DLD1 (cell line): ENCODE data around the gene ACSL6.

Experiments used
- in situ Hi-C: cut with HindIII; loops from 2 replicates; pipeline ENCODE4 v1.10.0; 2017; ENCODE audit warnings: low sequenced_read_pairs

Gene ACSL6, protein sequence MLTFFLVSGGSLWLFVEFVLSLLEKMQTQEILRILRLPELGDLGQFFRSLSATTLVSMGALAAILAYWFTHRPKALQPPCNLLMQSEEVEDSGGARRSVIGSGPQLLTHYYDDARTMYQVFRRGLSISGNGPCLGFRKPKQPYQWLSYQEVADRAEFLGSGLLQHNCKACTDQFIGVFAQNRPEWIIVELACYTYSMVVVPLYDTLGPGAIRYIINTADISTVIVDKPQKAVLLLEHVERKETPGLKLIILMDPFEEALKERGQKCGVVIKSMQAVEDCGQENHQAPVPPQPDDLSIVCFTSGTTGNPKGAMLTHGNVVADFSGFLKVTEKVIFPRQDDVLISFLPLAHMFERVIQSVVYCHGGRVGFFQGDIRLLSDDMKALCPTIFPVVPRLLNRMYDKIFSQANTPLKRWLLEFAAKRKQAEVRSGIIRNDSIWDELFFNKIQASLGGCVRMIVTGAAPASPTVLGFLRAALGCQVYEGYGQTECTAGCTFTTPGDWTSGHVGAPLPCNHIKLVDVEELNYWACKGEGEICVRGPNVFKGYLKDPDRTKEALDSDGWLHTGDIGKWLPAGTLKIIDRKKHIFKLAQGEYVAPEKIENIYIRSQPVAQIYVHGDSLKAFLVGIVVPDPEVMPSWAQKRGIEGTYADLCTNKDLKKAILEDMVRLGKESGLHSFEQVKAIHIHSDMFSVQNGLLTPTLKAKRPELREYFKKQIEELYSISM

DNA sequence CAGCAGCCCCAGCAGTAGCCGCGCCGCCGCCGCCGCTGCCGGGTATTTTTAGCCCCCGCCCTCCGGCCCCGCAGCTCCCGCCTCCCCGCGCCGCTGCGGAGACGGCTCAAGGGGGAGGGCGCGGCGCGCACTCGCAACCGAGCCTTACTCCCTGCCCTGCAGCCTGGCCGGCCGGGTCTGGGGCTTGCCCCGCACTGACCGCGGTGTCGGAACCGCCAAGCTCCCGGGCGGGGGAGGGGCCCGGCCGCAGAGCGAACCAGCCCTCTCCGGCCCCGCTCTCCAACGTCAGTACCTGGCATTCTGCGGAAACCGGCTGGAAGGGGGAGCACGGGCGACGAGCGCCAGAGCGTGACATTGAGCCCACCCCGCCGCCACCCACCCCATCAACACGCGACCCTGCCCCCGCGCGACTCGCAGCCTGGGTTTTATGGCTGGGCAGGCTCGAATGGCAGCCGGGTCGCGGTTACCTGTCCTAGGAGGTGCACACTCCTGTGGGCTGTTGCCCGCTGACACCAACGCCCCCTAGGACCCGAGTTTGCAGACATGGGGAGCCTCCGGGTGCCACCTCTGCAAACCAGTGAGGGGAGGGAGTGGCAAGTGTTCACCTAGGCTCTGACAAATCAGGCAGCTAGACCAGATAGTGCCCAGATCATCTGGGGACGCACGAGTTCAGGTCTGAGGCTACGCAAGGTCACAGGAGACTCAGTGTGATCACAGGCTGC lies at the start of gene ACSL6:
Gene ACSL6, minus strand, starts transcription at position 37 of the 722 bp plus-strand sequence. CDS start 105 bp downstream, outside the sequence.
- in situ Hi-C loops: no loop called here

DNA sequence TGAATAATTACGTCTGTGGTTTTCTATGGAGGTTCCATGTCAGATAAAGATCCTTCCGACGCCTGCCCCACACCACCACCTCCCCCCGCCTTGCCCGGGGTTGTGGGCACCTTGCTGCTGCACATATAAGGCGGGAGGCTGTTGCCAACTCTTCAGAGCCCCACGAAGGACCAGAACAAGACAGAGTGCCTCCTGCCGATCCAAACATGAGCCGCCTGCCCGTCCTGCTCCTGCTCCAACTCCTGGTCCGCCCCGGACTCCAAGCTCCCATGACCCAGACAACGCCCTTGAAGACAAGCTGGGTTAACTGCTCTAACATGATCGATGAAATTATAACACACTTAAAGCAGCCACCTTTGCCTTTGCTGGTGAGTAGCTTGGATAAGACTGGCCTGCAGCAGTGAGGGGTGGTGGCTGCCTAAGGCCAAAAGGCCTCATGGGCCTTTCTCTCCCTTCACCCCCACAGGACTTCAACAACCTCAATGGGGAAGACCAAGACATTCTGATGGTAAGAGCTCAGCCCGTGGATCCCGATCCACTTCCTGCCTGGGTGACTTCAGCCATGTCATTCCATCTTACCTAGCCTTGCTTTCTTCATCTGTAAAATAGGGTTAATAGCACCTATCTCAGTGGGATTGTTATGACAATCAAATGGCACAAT lies 49.2 kb upstream of the ACSL6 start, which contains the start of gene IL3:
Gene IL3, plus strand, starts transcription at position 155 of the 661 bp plus-strand sequence. Its CDS starts 52 bp downstream, at position 207.
- in situ Hi-C loops: no loop called here

DNA sequence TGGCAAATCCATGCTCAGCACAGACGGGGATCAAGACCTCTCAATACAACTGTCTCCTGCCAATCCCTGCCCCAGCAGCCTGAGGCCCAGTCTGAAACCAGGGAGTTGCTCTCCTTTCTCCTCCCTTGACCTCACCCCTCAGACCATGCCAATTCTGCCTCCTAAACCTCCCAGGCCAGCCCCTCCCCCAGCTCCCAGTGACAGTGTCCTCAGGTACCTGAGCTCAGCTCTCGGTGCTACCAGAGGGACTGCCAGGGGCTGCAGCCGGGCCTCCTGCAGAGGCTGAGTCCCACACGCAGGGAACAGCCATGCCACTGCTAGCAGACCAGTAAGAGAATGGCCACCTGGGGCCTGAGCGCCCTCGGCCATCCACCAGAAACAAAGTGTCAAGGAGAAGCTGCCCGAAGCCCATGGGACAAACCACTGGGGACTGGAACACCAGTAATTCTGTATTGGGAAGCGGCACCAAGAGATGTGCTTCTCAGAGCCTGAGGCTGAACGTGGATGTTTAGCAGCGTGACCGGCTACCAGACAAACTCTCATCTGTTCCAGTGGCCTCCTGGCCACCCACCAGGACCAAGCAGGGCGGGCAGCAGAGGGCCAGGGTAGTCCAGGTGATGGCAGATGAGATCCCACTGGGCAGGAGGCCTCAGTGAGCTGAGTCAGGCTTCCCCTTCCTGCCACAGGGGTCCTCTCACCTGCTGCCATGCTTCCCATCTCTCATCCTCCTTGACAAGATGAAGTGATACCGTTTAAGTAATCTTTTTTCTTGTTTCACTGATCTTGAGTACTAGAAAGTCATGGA lies 48.4 kb upstream of the ACSL6 start:
- in situ Hi-C loops: no loop called here

DNA sequence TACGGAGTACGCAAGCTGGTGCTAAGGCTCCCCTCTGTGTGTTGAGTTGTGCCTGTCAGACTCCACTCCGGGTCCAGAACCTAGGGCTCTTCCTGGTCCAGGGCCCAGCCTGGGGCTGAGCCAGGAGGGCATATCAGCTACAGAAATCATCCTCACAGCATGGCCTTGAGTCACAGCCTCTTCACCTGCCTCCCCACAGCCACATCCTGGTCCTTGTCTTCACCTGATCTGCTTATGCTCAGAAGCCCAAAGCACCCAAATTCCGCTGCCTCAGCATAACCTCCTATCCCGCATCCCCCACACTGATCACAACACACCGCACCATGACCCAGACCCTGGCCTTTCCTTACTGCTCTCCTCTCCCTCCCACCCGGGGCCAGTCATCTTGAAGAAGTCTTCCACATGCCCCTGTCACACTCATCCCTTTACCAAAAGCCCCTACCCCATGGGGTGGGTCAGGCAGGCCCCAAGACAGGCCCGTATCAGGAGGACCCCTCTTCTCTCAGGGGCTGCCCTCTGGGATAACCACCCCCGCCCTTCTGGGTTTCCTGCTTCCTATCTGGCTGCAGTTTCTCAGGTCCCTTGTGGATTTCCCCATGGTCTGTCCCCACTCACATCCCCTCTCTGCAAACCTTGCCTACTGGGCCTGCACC lies 47.7 kb upstream of the ACSL6 start:
- in situ Hi-C loops: no loop called here

DNA sequence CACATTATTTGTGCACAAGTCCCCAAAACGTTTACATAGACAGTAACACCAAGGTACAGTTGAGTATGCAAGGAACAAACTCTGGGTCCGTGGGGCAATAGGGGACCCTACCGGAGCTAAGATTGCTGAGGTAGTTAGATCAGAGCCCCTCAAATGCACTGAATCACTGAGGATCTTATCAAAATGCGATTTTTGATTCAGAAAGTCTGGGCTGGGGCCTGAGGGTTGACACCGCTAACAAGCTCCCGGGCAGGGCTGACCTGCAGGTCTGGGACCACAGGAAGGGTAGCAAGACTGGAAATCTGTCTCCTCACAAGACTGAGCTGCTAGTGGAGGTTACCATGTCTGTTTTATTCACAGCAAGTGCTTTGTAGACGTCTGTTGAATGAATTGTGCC lies 47.2 kb upstream of the ACSL6 start:
- in situ Hi-C loops: no loop called here

DNA sequence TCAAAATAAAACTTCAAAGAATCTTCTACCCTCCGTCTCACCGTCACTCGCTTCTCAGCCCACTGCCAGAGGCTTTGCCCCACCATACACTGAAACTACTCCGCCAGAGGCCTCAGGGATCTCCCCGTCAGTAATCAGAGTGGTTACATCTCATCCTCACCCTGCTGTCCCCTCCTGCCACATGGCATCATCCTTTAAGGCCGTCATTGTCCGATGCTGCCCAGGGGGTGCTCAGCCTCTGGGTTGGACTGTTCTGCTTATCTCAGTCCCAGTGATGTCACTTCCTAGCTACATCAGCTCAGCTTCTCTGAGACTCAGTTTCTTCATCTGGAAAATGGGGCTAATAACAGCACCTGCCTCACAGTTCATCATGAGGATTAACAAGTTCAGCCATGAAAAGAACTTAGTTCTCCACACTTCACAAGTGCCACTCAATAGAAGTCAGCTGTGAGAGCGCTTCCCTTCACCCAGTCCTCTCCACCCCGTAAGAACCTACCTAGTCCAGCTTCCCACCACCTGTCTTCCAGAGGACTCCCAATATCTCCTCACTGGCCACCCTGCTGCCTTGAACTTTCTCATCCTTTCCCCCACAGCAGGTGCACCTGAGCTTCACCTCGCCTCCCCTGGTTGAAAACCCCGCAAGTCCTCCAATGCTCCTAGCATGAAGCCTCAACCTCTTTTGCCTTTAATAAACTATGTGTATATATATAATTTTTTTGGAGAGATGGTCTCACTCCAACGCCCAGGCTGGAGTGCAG lies 46.2 kb upstream of the ACSL6 start:
- in situ Hi-C loops: no loop called here

DNA sequence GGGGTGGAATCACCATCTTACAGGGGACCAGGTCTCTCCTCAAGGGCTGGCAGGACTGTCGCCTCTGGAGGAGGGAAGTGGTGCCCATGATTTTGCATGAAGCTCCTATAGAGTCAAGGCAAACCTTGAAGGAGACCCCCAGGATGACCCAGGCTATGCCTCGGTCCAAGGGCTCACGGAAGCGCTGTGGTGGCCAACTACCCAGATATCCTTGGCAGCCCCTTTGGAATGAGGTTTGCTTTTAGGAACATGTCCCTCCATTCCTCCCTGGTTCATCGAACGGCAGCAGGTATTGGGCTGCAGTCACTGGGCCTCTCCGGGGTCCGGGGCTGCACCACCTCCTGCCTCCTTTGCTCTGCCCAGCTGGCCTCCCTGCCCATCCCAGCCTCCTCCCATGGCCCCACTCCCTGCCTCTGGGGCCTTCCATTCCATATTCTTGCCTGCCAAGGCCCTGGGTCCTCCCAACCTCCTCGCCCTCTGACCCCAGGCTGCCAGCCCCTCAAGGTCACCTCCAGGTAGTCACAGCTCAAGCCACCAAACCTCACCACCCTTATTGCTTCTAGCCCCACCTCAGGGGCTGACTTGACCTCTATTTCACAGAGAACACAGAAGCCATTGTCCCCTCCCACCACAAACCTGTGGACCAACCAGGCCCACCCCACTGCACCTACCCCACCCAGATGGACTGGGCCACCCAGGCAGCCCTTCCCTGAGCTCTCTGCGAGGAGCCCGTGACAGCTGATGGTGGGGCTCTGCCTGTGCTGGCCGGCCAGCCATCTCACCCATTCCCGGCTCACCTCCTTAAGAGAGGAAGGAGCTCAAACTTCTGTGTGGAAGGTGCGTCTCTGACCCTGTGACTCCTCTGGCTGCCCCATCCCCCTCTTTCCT lies 45.4 kb upstream of the ACSL6 start:
- in situ Hi-C loops: no loop called here

DNA sequence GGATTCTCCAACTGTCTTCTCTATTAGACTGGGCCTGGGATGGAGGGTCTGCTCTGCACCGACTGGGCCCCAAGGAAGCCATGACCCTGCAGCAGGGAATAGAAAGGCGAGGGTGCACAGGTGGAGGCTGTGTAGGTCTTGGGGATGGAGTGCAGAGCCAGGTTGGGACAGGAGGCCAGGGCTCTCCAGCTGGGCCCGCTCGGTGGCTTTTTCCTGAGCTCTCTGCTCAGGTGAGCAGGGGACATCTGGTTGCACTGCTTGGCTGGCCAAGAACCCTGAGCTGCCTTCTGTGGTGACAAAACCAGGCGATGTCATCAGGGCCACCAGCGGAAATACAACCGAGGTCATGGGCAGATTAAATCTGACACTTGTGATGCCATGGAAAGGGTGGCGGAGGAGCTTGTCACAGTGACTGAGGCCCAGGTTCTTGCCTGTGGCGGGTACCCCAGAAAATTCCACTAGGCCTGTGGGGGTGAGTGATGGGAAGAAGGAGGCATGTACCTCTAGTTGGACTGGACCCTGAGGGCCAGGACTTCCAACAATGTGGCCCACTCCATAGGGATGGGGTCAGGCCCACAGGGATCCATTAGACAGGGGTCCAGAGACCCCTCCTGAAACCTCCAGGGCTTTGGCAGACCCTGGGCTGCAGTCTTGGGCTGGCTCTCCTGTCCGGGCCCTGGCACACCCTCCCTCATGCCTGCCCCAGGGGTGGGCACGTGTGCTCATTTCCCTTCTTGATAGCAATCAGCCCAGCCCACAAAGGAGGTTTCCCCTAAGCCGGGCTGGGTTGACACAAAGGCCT lies 44.6 kb upstream of the ACSL6 start:
- in situ Hi-C loops: no loop called here

DNA sequence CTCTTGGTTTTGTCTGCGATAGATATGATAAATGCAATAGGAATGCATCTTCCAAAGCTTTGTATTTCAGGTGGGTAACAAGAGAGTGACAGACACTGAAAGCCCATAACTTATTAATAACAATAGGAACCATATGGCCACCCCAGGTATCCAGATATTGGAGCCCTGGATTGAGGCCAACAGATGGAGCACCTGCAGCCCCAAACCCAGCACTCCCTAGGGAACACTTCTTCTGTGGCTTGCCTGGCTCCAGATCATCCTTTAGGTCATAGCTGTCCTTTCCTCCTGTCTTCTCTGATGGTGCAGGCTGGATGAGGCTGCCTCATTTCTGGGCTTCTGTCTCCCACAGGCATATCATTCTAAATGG lies 44.0 kb upstream of the ACSL6 start:
- in situ Hi-C loops: no loop called here

DNA sequence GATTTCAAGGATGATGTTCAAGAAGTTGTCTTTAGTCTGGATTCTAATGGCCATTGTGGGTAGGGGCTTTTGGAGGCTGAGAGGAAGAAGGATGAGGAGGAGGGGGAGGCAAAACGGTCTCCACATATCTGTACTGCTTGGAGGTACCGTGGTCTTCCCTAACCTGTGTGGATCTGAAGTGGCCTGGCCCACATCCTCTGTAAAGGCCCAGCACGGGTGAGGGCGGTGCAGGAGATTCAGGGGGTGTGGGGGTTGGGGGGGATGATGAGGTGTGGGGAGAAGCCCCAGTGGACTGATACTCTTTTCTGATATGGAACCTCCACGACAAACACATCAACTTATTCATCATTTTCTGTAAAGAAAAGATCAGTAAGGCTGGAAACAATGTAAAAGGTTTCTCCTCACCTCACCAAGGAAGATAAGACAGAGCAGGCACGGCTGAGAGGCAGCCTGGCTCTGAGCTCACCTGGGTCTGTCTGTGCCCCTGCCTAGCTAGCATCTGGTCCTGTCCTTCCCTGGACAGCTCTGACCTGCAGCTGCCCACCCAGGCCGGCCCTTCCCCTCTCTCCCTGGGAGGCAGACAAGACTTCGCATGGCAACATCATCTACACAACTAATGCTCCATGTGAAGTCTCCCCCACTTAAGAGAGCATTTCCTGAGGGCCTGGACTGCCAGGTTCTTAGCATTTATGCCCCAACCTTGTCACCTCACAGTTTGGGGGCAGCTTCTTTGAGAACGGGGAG lies 43.4 kb upstream of the ACSL6 start:
- in situ Hi-C loops: no loop called here

DNA sequence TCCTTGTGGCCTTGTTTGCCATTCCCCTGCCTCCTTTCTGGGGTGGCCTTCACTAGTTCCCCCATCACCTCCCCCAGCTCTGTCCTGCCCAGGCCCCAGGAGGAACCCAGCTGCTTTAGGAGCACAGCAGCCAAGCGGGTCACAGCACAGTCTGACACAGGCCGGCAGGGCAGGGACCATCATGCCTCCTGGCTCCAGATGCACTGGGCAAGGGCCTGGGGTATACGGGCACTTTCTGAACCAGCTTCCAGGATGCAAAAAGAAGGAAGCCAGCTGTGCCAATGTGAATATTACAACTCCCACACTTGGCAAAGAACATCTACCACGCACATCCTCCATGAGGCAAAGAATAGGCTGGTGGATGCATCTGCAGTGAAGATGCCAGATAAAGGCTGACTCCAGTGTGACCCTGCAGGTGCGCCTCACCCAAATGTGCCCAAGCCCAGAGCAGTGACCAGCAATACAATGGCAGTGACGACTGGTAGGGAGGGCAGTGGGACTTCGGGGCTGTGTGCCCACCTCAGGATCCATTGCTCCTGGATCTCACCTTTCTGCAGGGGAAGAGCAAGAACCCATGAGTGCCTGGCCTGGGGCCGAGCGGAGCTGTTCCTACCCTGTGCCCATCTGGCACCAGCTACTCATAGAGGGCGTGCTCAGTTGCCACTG lies 42.7 kb upstream of the ACSL6 start:
- in situ Hi-C loops: no loop called here

DNA sequence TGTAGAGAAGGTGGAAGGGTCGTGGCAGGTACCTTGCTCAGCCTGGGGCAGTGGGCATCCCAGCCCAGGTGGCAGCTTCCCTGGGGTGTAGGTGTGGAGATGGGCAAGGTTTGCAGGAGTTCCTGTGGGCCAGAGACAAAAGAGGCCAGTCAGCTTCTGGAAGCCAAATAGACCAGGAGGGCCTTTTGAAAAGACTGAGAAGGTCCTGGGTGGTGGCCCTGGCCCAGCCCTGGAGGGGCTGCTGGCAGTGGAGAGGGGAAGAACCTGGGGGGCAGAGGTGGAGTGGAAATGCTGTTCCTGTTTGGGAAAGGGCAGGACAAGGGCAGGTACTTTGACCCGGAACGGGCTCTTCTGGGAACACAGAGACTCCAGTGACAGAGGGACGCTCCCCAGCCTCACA lies 42.0 kb upstream of the ACSL6 start:
- in situ Hi-C loops: no loop called here

DNA sequence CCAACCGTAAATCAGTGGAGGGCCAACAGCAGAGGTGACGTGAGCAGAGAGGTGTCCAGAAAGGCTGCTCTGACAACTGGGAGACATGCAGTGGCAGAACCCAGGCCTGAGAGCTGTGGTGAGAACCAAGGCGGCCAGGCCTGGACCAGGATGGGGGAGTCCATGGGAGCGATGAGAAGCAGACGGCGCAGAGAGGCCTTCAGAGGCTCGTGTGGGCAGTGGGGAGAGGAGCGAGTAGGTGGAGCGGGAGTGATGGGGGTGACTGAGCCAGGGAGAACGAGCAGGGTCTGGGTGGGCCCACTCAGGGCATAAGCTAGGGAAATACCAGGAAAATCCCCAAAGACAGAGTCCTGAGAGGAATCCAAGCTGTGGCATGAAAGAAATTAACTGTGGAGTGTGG lies 41.1 kb upstream of the ACSL6 start:
- in situ Hi-C loops: no loop called here

DNA sequence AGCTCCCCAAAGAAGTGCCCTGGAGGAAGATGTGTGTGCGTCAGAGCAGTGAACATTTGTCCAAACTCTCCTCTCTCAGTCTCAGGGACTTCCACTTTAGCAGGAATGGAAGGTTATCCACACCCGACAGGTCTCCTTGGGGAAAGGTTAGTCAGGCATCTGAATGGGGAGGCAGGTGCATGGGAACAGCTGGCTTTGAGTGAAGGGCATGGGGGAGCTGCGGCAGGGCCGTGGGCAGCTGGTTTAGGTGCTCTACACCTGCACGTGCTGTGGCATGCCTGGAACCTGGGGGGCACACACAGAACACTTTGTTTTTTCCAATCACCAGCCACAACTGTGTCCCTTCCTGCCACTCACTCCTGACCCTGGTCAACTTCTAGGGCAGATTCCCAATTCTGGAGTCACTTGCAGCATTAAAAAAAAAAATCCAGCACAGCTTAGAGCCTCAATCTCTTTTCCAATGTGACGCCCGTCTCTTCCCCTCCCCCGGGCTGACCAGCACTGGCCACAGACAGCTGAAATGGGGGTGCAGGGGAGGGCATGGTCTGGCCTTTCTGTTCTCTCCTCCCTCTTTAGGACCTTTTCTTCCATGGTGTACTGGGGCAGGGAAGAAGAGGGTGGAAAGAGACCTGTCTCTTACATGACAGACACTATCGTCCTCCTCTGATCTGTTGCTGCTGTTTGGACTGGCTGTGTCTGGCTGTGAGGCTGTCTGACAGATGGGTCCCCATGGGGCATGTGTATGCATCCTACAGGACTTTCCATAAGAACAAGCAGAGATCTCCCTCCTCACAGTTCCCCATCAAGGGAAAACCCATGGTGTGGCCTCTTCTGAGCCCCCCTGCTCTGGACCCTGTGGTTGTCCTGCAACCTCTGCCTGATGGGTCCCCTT lies 39.4 kb upstream of the ACSL6 start:
- in situ Hi-C loops: no loop called here

DNA sequence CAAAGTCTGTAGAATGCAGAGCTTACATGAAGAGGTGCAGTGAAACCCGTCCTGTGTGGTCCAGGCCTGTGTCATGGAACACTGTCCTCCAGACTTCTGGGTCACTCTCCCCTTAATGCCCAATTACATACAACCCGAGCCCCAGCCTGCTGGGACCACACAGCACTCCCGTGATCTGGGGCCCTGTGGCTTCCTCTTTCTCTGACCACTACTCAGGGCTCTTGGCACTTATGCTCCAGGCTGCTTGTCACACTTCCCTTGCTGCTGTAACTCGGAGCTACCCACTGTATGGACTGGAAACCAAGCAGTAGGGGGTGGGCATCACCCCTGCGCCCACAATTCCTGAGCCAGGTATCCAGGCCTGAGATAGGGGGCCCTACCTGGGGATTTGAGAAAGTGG lies 38.7 kb upstream of the ACSL6 start:
- in situ Hi-C loops: no loop called here
